Thoracic aorta (tissue), 2 donors: Measurements from ENCODE around the gene NAALADL2. TPM values are rescaled to one million over a fixed set of nuclear protein-coding genes. Genes with fewer than 3 reads are reported as not detected.
"Not testable (repeated sequence)": the region's sequence is repeated elsewhere in the genome, so short reads cannot be mapped to it uniquely, and the experiment has no call there.

Experiments
- ATAC-seq: fragments of 150-250 bp; one replicate; pipeline ENCODE4 v1.8.0; 2017; ENCODE audit warnings: low read depth; ENCODE audit not compliant: insufficient number of reproducible peaks, low FRiP score
- DNase-seq: peaks from one replicate; pipeline ENCODE4 v3.0.0-alpha.2; 2020; ENCODE audit warnings: low spot score
- H3K27ac ChIP-seq, 2 donors: fragments of 200-600 bp; sonication (generic); 1 replicate in 1 of 2; 2 replicates in 1 of 2; pipeline ENCODE4 v1.5.1; 2016; ENCODE audit warnings: mild to moderate bottlenecking in 2 of 2, moderate library complexity in 2 of 2
- H3K27me3 ChIP-seq: fragments of 200-600 bp; sonication (generic); replicated peaks from 2 replicates; pipeline ENCODE4 v1.6.0; 2016; ENCODE audit warnings: mild to moderate bottlenecking; ENCODE audit not compliant: insufficient read depth
- H3K36me3 ChIP-seq: fragments of 200-600 bp; sonication (generic); one replicate; pipeline ENCODE4 v1.5.1; 2016
- H3K4me1 ChIP-seq, 2 donors: fragments of 200-600 bp; sonication (generic); 1 replicate in 1 of 2; 2 replicates in 1 of 2; pipeline versions ENCODE4 v1.5.1 to v1.6.0; 2016; ENCODE audit warnings: low read depth in 2 of 2, mild to moderate bottlenecking in 1 of 2; ENCODE audit not compliant: control insufficient read depth in 1 of 2
- H3K4me3 ChIP-seq: fragments of 200-600 bp; sonication (generic); 2 replicates; pipeline ENCODE4 v1.5.1; 2016; ENCODE audit warnings: mild to moderate bottlenecking
- H3K9me3 ChIP-seq: fragments of 200-600 bp; sonication (generic); 2 replicates; pipeline ENCODE4 v1.5.1; 2016
- total RNA-seq, 2 donors: library from RNA; depleted of rRNA; stranded (reverse); fragments of >200 nt; gene quantifications; one replicate each; pipeline versions ENCODE4 v1.1.0 to v1.2.3, GENCODE V29; 2016
- TF ChIP-seq, protein P1 (sequence below): fragments of 200-600 bp; sonication (generic); IDR thresholded peaks from one replicate; pipeline ENCODE4 v1.5.1; 2019; ENCODE audit warnings: antibody characterized with exemption

NAALADL2 gene
- total RNA-seq, 2 donors from 2014 or later, result 12.9 to 21.0 TPM

DNA sequence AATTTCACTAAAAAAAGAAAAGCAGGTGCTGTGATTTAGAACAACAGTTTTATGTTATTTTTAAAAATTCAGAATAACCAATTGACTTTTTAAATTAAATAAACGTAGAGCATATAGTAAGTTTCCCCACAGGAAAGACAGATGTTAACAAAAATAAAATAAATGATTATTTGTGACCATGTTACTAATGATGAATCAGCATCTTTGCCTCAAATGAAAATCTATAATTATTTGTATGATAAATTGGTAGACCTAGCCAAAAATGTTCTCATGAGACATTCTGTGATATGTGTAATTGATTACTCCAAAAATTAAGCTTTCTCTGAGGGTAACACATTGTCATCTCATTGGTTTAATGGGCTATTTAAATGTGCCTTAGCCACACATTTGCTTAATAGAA is 948.0 kb downstream of the NAALADL2 start:
- DNase-seq (no peak), ATAC-seq (no peak)
- H3K4me3 ChIP-seq, result no peak overlapping the region
- TF ChIP-seq, protein P1, sequence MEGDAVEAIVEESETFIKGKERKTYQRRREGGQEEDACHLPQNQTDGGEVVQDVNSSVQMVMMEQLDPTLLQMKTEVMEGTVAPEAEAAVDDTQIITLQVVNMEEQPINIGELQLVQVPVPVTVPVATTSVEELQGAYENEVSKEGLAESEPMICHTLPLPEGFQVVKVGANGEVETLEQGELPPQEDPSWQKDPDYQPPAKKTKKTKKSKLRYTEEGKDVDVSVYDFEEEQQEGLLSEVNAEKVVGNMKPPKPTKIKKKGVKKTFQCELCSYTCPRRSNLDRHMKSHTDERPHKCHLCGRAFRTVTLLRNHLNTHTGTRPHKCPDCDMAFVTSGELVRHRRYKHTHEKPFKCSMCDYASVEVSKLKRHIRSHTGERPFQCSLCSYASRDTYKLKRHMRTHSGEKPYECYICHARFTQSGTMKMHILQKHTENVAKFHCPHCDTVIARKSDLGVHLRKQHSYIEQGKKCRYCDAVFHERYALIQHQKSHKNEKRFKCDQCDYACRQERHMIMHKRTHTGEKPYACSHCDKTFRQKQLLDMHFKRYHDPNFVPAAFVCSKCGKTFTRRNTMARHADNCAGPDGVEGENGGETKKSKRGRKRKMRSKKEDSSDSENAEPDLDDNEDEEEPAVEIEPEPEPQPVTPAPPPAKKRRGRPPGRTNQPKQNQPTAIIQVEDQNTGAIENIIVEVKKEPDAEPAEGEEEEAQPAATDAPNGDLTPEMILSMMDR, result no peak
- H3K27ac ChIP-seq, result no peak overlapping the region
- H3K4me1 ChIP-seq, result peaks cover 0 to 5% of the 10 kb centered on the region in 2 donors
- no peaks in the 10 kb centered on the region for H3K36me3 ChIP-seq
- H3K27me3 ChIP-seq, result no peaks in the 10 kb centered on the region
- H3K9me3 ChIP-seq, result no peaks in the 10 kb centered on the region

DNA sequence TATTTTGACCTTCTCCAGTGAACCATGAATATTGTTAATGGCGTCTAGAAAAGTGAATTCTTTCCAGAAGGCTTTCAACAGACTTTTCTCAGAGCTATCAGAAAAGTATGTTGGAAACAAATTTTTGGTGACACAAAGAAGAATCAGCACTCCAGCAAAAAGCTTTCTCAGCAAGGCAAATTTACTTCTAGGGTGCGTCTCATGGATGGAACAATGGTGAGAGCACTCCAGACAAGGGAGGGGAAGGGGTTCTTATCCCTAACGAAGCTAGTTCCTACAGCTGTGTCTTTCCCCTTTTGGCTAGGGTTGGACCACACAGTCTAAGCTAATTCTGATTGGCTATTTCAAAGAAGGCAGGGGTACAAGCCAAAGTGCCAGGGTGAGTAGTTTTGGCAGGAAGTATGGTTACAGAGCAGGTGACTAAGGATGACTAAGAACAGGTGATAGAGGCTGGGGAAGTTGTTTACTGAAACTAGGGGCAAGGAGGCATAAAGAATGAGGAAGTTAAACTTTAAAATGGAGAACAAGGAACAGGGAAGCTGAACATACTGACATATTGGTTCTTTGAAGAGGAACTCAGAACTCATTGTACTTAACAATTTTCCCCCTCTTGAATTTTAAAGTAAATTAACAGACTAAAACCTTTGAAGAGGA is 959.8 kb downstream of the NAALADL2 start:
- H3K27ac ChIP-seq, result no peak overlapping the region
- no peaks in the 10 kb centered on the region for H3K4me1 ChIP-seq
- H3K9me3 ChIP-seq, result peaks cover 26% of the 10 kb centered on the region
- ATAC-seq (no peak), DNase-seq (no peak)
- TF ChIP-seq, protein P1, result no peak
- no peak overlapping the region for H3K4me3 ChIP-seq
- no peaks in the 10 kb centered on the region for H3K27me3 ChIP-seq
- H3K36me3 ChIP-seq, result no peaks in the 10 kb centered on the region

DNA sequence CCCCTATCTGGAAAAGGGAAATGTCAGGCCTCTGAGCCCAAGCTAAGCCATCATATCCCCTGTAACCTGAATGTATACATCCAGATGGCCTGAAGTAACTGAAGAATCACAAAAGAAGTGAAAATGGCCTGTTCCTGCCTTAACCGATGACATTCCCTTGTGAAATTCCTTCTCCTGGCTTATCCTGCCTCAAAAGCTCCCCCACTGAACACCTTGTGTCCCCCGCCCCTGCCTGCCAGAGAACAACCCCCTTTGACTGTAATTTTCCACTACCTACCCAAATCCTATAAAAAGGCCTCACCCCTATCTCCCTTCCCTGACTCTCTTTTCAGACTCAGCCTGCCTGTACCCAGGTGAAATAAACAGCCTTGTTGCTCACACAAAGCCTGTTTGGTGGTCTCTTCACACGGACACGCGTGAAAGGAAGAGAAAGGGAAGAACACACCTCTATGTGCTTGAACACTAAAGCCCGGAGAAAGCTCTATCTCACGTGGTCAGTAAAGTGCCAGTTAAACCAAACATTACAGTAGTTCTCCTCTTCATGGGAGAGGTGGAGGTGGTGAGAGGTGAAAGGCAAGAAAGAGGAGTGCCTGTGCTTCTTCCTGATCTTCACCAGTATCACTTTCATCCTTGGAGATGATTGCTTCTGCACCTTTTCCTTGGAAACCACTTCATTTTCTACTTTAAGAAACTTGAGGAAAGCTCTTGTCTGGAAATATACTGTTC is 963.8 kb downstream of the NAALADL2 start:
- H3K9me3 ChIP-seq, result peaks cover 18% of the 10 kb centered on the region
- not testable (repeated sequence) for DNase-seq, H3K36me3 ChIP-seq, ATAC-seq, H3K4me1 ChIP-seq, H3K4me3 ChIP-seq, H3K27me3 ChIP-seq, H3K27ac ChIP-seq

GRCh38 chr3:175825016-175825580 is 966.0 kb downstream of the NAALADL2 start:
- not testable (repeated sequence) for H3K36me3 ChIP-seq, H3K4me1 ChIP-seq, ATAC-seq, H3K27me3 ChIP-seq, H3K9me3 ChIP-seq, DNase-seq, H3K4me3 ChIP-seq, H3K27ac ChIP-seq

DNA sequence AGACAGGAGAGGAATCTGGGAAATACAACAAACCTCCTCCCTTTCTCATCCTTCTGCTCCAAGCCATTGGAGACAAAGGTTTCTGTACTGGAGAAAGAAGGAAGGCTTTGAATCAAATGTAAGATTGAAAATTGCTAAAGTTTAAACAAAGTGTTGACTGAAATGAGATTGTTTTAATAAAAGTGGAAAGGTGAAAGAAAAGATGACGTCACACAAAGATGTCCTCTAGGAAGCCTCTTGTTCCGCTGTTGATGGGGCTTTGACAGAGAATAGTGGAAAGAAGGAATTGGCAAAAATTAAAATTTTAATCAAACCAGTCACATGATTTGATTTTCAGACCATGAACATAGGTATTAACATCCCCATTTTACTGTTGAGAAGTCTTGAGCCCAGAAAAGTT is 967.6 kb downstream of the NAALADL2 start:
- no peaks in the 10 kb centered on the region for H3K9me3 ChIP-seq

GRCh38 chr3:175829809-175830208 is 970.7 kb downstream of the NAALADL2 start:
- not testable (repeated sequence) for H3K36me3 ChIP-seq, H3K27ac ChIP-seq, H3K4me3 ChIP-seq, H3K9me3 ChIP-seq, H3K4me1 ChIP-seq, H3K27me3 ChIP-seq, ATAC-seq, DNase-seq

More for the DNA sequence above, 967.6 kb downstream of the NAALADL2 start:
- Histone ChIP-seq H3K36me3 (no peaks in the 10 kb centered on the region), H3K4me1 (no peaks in the 10 kb centered on the region), H3K4me3 (no peak overlapping the region), H3K27ac (no peak overlapping the region), H3K27me3 (no peaks in the 10 kb centered on the region)
- ATAC-seq (no peak), DNase-seq (no peak)
- TF ChIP-seq, protein P1, result no peak

GRCh38 chr3:175835763-175836162 is 976.6 kb downstream of the NAALADL2 start:
- ATAC-seq, H3K36me3 ChIP-seq, H3K27me3 ChIP-seq, H3K27ac ChIP-seq, DNase-seq, H3K9me3 ChIP-seq, H3K4me3 ChIP-seq: not testable (repeated sequence)
- H3K4me1 ChIP-seq, result peaks cover 0 to 17% of the 10 kb centered on the region in 2 donors
